ENCODE results near the gene BGLAP. TPM values are rescaled to one million over a fixed set of nuclear protein-coding genes. Genes with fewer than 3 reads are reported as not detected.

The BGLAP gene
- total RNA-seq, 1 experiment from 2014 or later, result 2.3 TPM

GRCh38 chr1:156217871-156218270 is 24.1 kb upstream of the BGLAP start:
- Histone ChIP-seq H3K4me3 (no peak overlapping the region), H3K9me3 (no peaks in the 10 kb centered on the region), H3K36me3 (peaks cover 48% of the 10 kb centered on the region), H3K27me3 (no peaks in the 10 kb centered on the region)
- no peak for DNase-seq

- Histone ChIP-seq H3K4me3 (no peak overlapping the region), H3K9me3 (no peaks in the 10 kb centered on the region), H3K36me3 (peaks cover 47% of the 10 kb centered on the region), H3K27me3 (no peaks in the 10 kb centered on the region)
- no peak for DNase-seq
Measured at GRCh38 chr1:156220226-156220625, 21.8 kb upstream of the BGLAP start.

DNA sequence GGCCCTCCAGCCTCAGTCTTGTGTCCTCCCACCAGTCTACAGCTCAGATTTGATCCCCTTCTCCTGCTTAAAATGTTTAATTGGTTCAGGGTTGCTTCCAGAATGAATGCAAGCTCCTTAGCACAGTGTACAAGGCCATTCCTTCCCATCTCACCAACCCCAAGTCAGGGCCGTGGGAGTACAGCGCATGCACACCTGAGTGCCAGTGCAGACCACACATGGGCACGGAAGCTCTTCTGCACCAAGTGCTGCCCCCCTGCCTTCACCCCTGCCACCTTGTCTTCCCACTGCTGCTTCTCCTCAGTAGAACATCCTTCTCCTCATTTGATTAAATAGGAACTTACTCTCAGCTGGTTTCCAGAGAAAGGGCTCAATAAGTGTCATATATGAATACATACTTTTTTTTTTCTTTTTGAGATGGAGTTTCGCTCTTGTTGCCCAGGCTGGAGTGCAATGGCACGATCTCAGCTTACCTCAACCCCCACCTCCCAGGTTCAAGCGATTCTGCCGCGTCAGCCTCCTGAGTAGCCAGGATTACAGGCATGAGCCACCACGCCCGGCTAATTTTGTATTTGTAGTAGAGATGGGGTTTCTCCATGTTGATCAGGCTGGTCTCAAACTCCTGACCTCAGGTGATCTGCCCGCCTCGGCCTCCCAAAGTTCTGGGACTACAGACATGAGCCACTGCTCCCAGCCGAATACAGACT is 19.8 kb upstream of the BGLAP start:
- Histone ChIP-seq H3K36me3 (peaks cover 53% of the 10 kb centered on the region), H3K4me3 (no peak overlapping the region), H3K27me3 (no peaks in the 10 kb centered on the region), H3K9me3 (no peaks in the 10 kb centered on the region)
- no peak for DNase-seq

- H3K9me3 ChIP-seq, result no peaks in the 10 kb centered on the region
- DNase-seq, result no peak
- no peaks in the 10 kb centered on the region for H3K27me3 ChIP-seq
- H3K4me3 ChIP-seq, result no peak overlapping the region
- peaks cover 62% of the 10 kb centered on the region for H3K36me3 ChIP-seq
Measured at GRCh38 chr1:156225677-156226014, 16.3 kb upstream of the BGLAP start.

DNA sequence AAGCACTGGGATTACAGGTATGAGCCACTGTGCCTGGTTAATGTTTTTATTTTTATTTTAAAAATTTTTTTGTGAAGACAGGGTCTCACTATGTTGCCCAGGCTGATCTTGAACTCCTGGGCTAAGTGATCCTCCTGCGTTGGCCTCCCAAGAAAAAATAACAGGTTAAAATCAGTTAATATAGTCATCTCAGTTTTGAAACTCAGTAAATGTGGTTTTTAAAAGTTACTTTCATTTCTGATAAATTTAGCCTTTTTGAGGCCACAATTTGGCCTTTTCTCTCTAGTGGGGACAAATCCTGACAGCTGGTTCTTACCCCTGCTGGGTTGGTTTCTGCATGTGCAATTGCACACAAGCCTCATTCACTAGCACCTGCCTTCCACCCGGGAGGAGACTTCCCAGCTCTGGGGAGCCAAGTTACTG is 15.9 kb upstream of the BGLAP start:
- no peaks in the 10 kb centered on the region for H3K27me3 ChIP-seq
- no peak overlapping the region for H3K4me3 ChIP-seq
- H3K36me3 ChIP-seq, result peaks cover 60% of the 10 kb centered on the region
- no peak for DNase-seq
- H3K9me3 ChIP-seq, result no peaks in the 10 kb centered on the region

GRCh38 chr1:156226782-156227181 is 15.2 kb upstream of the BGLAP start:
- H3K4me3 ChIP-seq, result no peak overlapping the region
- no peaks in the 10 kb centered on the region for H3K9me3 ChIP-seq
- no peak for DNase-seq
- H3K36me3 ChIP-seq, result peaks cover 53% of the 10 kb centered on the region
- H3K27me3 ChIP-seq, result no peaks in the 10 kb centered on the region

DNA sequence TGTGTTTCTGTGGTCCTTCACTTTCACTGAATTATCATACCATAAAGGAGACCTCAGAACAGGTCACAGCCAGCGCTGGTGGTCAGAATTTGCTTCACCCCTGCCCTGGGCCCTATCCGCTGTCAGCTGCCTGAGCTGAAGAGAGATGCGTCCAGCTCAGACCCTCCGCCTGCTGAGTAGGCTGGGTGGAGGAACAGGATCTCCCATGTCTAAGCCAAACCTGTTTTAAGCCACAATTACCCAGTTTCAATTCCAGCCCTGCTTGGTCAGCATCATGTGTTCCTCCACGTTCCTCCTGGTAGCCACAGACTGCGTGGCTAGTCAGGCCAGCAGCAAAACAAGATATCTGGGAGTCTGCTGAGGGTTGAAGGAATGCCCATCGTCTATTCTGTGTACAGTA is 13.5 kb upstream of the BGLAP start:
- peaks cover 42% of the 10 kb centered on the region for H3K36me3 ChIP-seq
- no peak for DNase-seq
- H3K9me3 ChIP-seq, result no peaks in the 10 kb centered on the region
- H3K4me3 ChIP-seq, result no peak overlapping the region
- H3K27me3 ChIP-seq, result no peaks in the 10 kb centered on the region

DNA sequence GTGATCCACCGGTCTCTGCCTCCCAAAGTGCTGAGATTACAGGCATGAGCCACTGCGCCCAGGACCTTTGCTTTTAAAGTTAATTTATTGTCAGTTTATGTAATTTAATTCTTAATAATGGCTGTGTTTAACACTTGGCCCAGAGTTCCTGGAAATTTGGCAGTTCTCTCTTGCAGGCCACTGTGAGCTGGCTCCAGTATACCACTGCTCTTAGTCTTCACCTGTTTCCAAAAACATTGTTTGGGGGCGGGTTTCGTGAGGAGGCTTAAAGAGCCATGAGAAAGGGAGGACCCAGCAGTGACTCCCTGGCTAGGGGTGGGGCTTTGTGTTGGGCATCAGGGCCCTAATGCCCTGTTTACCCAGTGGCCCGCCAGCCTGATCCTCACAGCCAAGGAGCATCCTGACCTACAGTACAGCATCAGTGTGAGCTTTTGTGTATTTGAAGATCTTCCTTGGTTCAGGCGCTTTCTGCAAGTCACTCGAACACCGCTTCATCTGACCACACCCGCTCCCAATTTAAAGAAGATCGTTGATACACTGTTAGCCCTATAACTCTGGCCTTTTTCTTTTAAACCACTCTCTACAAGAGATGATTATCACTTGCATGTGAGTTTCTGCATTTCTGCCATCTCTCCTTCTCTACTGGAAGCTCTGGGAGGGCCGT is 12.0 kb upstream of the BGLAP start:
- DNase-seq, result no peak
- H3K9me3 ChIP-seq, result no peaks in the 10 kb centered on the region
- H3K27me3 ChIP-seq, result no peaks in the 10 kb centered on the region
- H3K36me3 ChIP-seq, result peaks cover 48% of the 10 kb centered on the region
- no peak overlapping the region for H3K4me3 ChIP-seq

GRCh38 chr1:156230473-156230837 is 11.5 kb upstream of the BGLAP start:
- DNase-seq, result no peak
- Histone ChIP-seq H3K27me3 (no peaks in the 10 kb centered on the region), H3K36me3 (peaks cover 48% of the 10 kb centered on the region), H3K4me3 (no peak overlapping the region), H3K9me3 (no peaks in the 10 kb centered on the region)

DNA sequence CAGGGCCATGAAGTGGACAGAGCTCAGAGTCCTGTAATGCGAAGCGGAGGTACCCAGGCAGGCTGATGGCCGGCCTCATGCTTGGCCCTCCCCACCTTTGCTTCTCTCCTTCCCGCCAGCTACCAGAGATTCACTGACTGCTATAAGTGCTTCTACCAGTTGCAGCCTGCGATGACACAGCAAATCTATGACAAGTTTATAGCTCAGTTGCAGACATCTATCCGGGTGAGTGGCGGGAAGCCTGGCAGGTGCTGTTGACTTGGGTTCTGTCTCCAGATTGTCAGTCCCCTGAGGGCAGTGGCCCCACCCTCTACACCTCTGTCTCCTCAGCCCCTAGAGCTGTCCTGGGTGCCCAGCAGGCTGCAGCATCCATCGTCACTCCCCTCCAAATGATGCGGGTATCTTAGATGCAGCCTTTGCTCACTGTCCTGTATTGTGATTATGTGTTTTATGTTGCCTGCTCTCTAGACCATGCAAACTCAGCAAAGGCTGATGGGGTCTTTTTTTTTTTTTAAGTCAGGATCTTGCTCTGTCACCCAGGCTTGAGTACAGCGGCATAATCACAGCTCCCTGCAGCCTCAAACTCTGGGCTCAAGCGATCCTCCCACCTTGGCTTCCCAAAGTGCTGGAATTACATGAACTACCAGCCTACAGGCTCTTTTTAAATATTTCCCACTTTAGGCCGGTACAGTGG is 9.6 kb upstream of the BGLAP start:
- H3K4me3 ChIP-seq, result no peak overlapping the region
- no peaks in the 10 kb centered on the region for H3K27me3 ChIP-seq
- peaks cover 43% of the 10 kb centered on the region for H3K36me3 ChIP-seq
- DNase-seq, result no peak
- H3K9me3 ChIP-seq, result no peaks in the 10 kb centered on the region

- DNase-seq, result peak; percentile 52
- Histone ChIP-seq H3K36me3 (peaks cover 51% of the 10 kb centered on the region), H3K27me3 (no peaks in the 10 kb centered on the region), H3K4me3 (no peak overlapping the region), H3K9me3 (no peaks in the 10 kb centered on the region)
Measured at GRCh38 chr1:156233426-156234127, 8.4 kb upstream of the BGLAP start.

DNA sequence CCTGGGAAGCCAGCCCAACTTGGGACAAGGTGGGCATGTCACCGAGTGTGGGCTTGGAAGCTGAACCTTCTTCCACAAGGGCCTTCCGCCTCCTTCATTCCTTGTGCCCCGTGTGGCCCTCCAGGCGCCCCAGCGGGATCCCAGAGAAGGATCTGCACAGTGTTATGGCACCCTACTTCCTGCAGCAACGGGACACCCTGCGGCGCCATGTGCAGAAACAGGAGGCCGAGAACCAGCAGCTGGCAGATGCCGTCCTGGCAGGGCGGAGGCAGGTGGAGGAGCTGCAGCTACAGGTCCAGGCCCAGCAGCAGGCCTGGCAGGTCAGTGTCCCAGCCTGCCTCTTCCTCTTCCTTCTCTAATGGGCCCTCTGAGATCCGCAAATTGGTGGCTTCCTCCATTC is 5.8 kb upstream of the BGLAP start:
- H3K9me3 ChIP-seq, result no peaks in the 10 kb centered on the region
- H3K36me3 ChIP-seq, result peaks cover 54% of the 10 kb centered on the region
- no peak for DNase-seq
- no peaks in the 10 kb centered on the region for H3K27me3 ChIP-seq
- H3K4me3 ChIP-seq, result no peak overlapping the region

DNA sequence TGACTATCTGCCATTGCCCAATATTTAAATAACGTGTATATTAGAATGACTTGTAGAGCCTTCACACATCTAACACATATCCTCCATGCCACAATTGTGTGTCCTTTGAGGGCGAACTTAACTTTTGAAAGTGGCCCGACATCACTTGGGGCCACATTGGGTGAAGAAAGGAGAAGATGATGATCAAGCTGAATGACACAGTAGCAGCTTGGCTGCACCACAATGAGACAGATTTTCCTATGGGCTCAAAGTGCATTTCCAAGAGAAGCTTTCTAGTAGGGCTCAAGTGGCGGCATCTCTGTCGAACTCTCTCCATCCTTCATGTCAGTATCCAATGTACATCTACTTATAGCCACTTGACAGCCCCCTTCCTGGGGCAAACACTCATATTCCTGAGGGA is 3.7 kb upstream of the BGLAP start:
- Histone ChIP-seq H3K9me3 (no peaks in the 10 kb centered on the region), H3K36me3 (peaks cover 55% of the 10 kb centered on the region), H3K27me3 (no peaks in the 10 kb centered on the region), H3K4me3 (no peak overlapping the region)
- no peak for DNase-seq

GRCh38 chr1:156241311-156241811 is 623 bp upstream of the BGLAP start:
- H3K9me3 ChIP-seq, result no peaks in the 10 kb centered on the region
- no peaks in the 10 kb centered on the region for H3K27me3 ChIP-seq
- DNase-seq, result peak; percentile 98
- no peak overlapping the region for H3K4me3 ChIP-seq
- H3K36me3 ChIP-seq, result peaks cover 38% of the 10 kb centered on the region

- Histone ChIP-seq H3K36me3 (peaks cover 29% of the 10 kb centered on the region), H3K27me3 (no peaks in the 10 kb centered on the region), H3K4me3 (no peak overlapping the region), H3K9me3 (no peaks in the 10 kb centered on the region)
- DNase-seq, result no peak
Measured at GRCh38 chr1:156242738-156243137, 754 bp downstream of the BGLAP start.

DNA sequence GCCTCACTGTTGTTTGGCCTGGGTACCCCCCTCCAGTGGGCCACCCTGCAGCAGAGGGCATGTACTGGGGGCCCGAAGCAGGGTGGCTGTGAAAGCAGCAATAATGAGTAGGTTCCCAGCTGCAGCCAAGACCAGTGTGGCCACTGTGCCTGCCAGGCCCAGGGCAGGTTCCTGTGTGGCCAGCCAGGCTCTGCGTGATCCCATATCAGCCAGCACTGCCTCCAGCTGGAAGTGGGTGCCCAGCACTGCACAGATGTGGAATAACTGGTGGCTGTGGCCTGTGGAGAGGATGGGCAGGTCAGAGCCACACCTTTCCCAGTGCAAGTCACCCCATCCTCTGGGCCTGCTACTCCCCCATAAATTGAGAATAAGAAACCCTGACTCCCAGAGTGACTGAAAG is 2.1 kb downstream of the BGLAP start:
- DNase-seq, result no peak
- peaks cover 19% of the 10 kb centered on the region for H3K36me3 ChIP-seq
- no peak overlapping the region for H3K4me3 ChIP-seq

GRCh38 chr1:156244712-156245111 is 2.7 kb downstream of the BGLAP start:
- no peak for DNase-seq
- peaks cover 22% of the 10 kb centered on the region for H3K36me3 ChIP-seq
- no peaks in the 10 kb centered on the region for H3K9me3 ChIP-seq
- H3K27me3 ChIP-seq, result no peaks in the 10 kb centered on the region
- H3K4me3 ChIP-seq, result no peak overlapping the region

More for the DNA sequence above, 2.1 kb downstream of the BGLAP start:
- Histone ChIP-seq H3K27me3 (no peaks in the 10 kb centered on the region), H3K9me3 (no peaks in the 10 kb centered on the region)
